Sigmoid colon (tissue), 4 donors: ENCODE data around the gene MBD4.

Experiments
- EP300 ChIP-seq, 4 donors: sonication (generic); formaldehyde crosslinking; IDR thresholded peaks; one replicate each; pipeline ENCODE4 v1.6.1; 2017; ENCODE audit warnings: antibody characterized with exemption in 4 of 4
- POLR2A ChIP-seq, 2 donors: fragments of 450-650 bp; IDR thresholded peaks; one replicate each; pipeline ENCODE4 v1.6.1; 2016; ENCODE audit warnings: antibody characterized with exemption in 2 of 2, mild to moderate bottlenecking in 2 of 2, moderate library complexity in 2 of 2
- TF ChIP-seq, protein P1 (sequence below), 4 experiments: fragments of 450-650 bp in 3 of 4; fragments of 200-600 bp in 1 of 4; IDR thresholded peaks; one replicate each; pipeline ENCODE4 v1.5.1; 2016 to 2019; ENCODE audit warnings: antibody characterized with exemption in 4 of 4, mild to moderate bottlenecking in 3 of 4, moderate library complexity in 2 of 4

DNA sequence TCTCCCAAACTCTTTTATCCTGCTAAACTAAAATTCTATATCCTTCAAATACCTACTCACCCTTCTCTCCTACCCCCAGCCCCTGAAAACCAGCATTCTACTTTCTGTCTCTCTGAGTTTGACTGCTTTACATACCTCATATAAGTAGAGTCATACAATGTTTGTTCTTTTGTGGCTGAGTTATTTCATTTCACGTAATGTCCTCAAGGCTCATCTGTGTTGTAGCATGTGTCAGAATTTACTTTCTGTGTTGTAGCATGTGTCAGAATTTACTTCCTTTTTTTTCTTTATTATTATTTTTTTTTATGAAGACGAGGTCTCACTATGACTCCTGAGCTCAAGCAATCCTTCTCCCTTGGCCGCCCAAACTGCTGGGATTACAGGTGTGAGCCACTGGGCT lies 20.4 kb upstream of the MBD4 start:
- TF ChIP-seq, protein P1, sequence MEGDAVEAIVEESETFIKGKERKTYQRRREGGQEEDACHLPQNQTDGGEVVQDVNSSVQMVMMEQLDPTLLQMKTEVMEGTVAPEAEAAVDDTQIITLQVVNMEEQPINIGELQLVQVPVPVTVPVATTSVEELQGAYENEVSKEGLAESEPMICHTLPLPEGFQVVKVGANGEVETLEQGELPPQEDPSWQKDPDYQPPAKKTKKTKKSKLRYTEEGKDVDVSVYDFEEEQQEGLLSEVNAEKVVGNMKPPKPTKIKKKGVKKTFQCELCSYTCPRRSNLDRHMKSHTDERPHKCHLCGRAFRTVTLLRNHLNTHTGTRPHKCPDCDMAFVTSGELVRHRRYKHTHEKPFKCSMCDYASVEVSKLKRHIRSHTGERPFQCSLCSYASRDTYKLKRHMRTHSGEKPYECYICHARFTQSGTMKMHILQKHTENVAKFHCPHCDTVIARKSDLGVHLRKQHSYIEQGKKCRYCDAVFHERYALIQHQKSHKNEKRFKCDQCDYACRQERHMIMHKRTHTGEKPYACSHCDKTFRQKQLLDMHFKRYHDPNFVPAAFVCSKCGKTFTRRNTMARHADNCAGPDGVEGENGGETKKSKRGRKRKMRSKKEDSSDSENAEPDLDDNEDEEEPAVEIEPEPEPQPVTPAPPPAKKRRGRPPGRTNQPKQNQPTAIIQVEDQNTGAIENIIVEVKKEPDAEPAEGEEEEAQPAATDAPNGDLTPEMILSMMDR (IDR thresholded peaks at IDR 0.05), result no peak
- no peak for TF ChIP-seq POLR2A (IDR thresholded peaks at IDR 0.05)
- no peak for TF ChIP-seq EP300 (IDR thresholded peaks at IDR 0.05)
